Neural cell (in vitro differentiated cells): Measurements from ENCODE around the gene REPS2.

Experiments
- CTCF ChIP-seq: fragments of 450-650 bp; IDR thresholded peaks from 2 replicates; pipeline ENCODE4 v1.5.1; 2014; ENCODE audit warnings: antibody characterized with exemption, mild to moderate bottlenecking, moderate library complexity; ENCODE audit not compliant: poor library complexity, severe bottlenecking
- EP300 ChIP-seq: fragments of 450-650 bp; conservative IDR thresholded peaks from 2 replicates; pipeline ENCODE4 v1.6.1; 2014; ENCODE audit warnings: antibody characterized with exemption, mild to moderate bottlenecking, moderate library complexity; ENCODE audit not compliant: poor library complexity, severe bottlenecking
- EZH2 ChIP-seq: fragments of 200-600, 300-800 bp; shearing (Covaris generic), sonication (generic); IDR thresholded peaks from 2 replicates; pipeline ENCODE4 v1.6.1; 2014; ENCODE audit warnings: antibody characterized with exemption, low read length, borderline replicate concordance, mild to moderate bottlenecking; ENCODE audit not compliant: insufficient read depth, poor library complexity, severe bottlenecking
- MXI1 ChIP-seq: fragments of 450-650 bp; conservative IDR thresholded peaks from 2 replicates; pipeline ENCODE4 v1.6.1; 2014; ENCODE audit warnings: antibody characterized with exemption, mild to moderate bottlenecking; ENCODE audit not compliant: poor library complexity, severe bottlenecking
- POLR2AphosphoS5 ChIP-seq: IDR thresholded peaks from 2 replicates; pipeline ENCODE4 v1.6.1; 2012
- REST ChIP-seq: IDR thresholded peaks from 2 replicates; pipeline ENCODE4 v1.6.1; 2012; ENCODE audit warnings: borderline replicate concordance
- TAF1 ChIP-seq: IDR thresholded peaks from 2 replicates; pipeline ENCODE4 v1.6.1; 2012; ENCODE audit warnings: low read depth

GRCh38 chrX:17154001-17154400 lies 207.5 kb downstream of the REPS2 start:
- TF ChIP-seq TAF1 = no peak
- no peak for TF ChIP-seq CTCF
- TF ChIP-seq EZH2 = no peak
- no peak for TF ChIP-seq EP300
- TF ChIP-seq POLR2AphosphoS5 = no peak
- TF ChIP-seq MXI1 = no peak
- no peak for TF ChIP-seq REST
